Stimulated activated CD4-positive, alpha-beta T cell treated with anti-CD3 and anti-CD28 coated beads, Interleukin-1b, Interleukin-23, amount 100 ng/mL, for 48 hours (primary cell): ENCODE measurements around the gene CCDC91.
"Not testable (repeated sequence)": the region's sequence is repeated elsewhere in the genome, so short reads cannot be mapped to it uniquely, and the experiment has no call there.

ENCODE experiments used
- DNase-seq: peaks from one replicate; pipeline ENCODE4 v3.0.0-alpha.2; 2020

CCDC91 gene

GRCh38 chr12:28186500-28186899 is 3.8 kb upstream of the CCDC91 start:
- DNase-seq = no peak

DNA sequence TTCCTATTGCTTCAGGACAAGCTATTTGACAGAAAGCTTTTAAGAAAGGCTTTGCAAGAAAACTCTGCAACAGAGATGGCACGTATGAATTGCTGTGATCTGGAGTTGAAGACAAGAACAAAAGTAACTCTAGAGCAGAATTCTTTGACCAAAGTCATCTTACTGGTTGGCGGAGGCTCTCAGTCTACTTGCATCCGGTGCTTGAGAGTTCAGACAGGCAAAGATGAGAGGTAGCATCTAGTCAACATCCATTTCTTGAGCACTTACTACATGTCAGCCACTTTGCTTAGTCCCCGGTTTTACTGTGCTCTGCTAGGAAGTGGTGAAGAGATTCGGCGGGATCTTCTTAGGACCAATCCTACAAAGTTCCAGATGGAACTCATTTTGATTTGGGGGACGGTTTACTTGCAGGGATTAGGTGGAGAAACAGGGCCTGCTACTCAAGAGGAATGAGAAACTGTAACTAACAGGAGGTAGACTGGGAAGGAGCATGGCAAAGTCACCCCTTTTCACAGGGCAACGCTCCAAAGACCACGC is 404 bp upstream of the CCDC91 start:
- DNase-seq = no peak

- peak; percentile 37 for DNase-seq
Observed at GRCh38 chr12:28191051-28192048, 1.1 kb downstream of the CCDC91 start.

DNA sequence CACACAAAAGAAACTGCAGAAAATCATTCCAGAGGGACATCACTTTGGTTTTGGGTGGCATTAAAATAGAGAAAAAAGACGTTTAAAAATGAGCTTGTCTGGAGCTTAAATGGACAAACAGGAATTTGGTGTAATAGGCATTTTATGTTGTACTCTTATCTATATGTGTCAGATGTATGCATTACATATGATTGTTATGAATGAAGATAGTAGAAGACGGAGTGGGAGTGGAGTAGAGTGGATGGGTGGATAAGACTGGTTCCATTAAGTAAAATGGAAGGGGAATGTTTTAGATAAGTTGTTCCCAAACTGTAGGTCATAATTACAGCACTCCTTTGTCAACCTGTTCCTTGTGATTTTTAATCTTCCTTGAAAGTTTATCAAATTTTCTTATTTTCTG is 1.9 kb downstream of the CCDC91 start:
- DNase-seq = no peak

DNA sequence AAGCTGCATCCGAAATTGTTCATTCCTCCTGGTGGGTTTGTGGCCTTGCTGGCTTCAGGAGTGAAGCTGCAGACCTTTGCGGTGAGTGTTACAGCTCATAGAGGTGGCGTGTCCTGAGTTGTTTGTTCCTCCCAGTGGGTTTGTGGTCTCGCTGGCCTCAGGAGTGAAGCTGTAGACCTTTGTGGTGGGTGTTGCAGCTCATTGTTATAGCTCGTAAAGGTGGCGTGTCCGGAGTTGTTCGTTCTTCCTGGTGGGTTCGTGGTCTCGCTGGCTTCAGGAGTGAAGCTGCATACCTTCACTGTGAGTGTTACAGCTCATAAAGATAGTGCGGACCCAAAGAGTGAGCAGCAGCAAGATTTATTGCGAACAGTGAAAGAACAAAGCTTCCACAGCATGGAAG is 4.4 kb downstream of the CCDC91 start:
- not testable (repeated sequence) for DNase-seq

DNA sequence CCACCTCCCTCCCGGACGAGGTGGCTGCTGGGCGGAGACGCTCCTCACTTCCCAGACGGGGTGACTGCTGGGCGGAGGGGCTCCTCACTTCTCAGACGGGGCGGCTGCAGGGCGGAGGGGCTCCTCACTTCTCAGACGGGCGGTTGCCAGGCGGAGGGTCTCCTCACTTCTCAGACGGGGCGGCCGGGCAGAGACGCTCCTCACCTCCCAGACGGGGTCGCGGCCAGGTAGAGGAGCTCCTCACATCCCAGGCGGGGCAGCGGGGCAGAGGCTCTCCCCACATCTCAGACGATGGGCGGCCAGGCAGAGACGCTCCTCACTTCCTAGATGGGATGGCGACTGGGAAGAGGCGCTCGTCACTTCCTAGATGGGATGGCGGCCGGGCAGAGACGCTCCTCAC is 10.9 kb downstream of the CCDC91 start:
- not testable (repeated sequence) for DNase-seq

GRCh38 chr12:28202374-28203130 is 12.3 kb downstream of the CCDC91 start:
- DNase-seq = no peak

DNA sequence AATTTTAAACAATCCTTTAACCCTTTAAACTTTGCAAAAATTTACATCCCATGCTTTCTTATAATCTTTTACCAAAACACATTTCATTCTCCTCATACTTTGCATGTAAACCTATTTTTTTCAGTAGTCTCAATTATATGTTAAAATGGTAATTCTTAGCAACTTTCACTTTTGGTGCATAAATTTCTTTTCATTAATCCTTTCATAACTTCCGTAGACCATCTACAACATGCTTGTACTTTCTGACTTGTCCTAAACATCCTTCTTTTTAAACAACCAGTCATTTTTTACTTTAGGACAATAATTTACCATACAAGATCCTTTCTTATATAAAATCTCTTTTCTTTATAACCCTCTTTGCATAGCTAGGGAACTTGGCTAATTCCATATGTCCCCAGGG is 19.5 kb downstream of the CCDC91 start:
- no peak for DNase-seq

- DNase-seq = no peak
Observed at GRCh38 chr12:28212182-28212581, 21.9 kb downstream of the CCDC91 start.

DNA sequence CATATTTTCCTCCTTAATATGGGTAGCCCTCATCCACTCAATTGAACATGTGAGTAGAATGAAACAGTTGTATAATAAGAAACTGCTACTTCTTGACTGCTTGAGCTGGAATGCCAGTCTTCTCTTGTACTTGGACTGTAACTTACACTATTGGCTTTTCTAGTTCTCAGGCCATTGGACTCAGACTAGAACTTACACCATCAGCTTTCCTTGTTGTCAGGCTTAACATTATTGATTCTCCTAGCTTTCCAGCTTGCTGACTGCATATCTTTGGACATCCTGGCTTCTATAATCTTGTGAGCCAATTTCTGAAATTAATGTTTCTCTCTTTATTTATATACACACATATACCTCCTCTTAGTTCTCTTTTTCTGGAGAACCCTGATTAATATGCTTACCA is 24.8 kb downstream of the CCDC91 start:
- no peak for DNase-seq

DNA sequence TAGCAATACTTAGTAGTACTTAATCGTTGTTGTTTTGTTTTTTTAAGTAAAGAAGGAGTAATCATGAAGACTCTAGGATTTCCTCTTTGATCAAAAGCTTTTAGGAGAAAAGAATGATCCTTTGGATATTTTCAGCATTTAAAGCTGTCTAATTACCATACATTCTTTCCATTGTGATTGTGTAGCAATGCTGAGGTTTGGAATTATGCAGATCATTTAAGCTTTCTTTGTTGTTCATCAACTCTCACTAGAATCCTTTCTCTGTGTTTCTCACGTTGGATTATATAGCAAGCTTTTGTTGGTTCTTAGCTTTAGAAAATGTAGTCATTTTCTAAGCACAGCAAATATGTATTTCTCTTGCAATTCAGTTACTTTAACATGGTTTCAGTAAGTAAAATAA is 25.8 kb downstream of the CCDC91 start:
- DNase-seq = no peak

GRCh38 chr12:28217805-28218204 is 27.5 kb downstream of the CCDC91 start:
- DNase-seq = no peak

- no peak for DNase-seq
Observed at GRCh38 chr12:28218875-28219274, 28.6 kb downstream of the CCDC91 start.

GRCh38 chr12:28219827-28220226 is 29.6 kb downstream of the CCDC91 start:
- DNase-seq = no peak

DNA sequence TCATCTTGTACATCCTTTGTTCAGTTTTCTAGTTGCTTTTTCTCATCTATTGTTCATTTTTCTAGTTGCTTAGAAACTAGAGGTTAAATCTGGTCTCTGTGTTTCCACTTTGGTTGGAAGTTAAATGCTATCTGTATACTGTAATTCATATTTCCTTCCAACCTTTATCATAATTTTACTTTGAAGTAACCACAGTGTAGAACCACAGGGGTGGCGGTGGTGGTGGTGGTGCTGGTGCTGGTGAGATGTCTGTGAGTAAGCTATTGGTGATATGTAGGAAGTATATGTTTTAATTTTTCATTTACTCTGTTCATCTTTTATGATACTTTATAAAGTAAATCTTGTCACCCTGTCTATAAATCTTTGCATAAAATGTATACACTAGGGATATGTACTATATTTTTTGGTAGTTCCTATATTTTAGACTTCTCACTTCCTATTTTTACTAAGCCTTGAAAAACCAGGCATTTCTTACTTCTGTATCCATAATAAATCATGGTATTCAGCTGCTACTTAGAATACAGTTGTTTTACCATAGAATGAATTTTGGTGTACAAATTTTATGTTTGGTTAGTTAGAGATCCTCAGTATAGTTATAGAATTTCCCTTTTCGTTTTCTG is 31.9 kb downstream of the CCDC91 start:
- peak; percentile 74 for DNase-seq

- peak; percentile 2 for DNase-seq
Observed at GRCh38 chr12:28223025-28223554, 32.8 kb downstream of the CCDC91 start.

DNA sequence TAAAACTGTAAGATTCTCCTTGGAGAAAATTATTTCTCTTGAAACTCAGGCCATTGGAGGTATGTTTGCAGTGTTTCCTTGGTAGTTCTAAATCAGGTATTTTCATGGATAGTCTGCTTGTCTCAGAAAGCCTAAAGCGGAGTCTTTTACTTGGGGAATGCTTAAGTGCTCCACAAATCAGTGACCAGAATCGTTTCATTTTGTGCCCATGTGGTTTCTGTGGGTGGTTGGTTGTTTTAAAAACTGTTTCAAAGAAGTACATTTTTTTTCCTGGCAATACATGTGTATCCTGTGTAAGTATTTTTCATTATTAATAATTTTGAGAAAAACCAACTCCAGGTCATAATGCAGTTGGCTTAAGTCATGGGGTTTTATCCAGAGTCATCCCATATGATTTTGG is 33.6 kb downstream of the CCDC91 start:
- DNase-seq = no peak

DNA sequence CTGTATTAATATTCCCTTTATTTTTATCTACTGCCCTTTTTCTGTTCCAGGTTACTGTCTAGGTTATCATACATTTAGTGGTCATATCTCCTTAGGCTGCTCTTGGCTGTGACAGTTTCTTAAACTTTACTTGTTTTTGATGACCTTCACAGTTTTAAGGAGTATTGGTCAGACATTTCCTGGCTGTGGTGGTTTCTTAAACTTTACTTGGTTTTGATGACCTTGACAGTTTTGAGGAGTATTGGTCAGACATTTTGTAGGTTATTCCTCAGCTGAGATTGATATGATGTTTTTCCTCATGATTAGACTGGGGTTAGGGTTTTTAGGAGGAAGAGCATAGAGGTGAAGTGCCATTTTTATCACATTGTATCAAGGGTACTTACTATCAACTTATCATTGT is 36.4 kb downstream of the CCDC91 start:
- no peak for DNase-seq

GRCh38 chr12:28227251-28227650 is 37.0 kb downstream of the CCDC91 start:
- DNase-seq = no peak

DNA sequence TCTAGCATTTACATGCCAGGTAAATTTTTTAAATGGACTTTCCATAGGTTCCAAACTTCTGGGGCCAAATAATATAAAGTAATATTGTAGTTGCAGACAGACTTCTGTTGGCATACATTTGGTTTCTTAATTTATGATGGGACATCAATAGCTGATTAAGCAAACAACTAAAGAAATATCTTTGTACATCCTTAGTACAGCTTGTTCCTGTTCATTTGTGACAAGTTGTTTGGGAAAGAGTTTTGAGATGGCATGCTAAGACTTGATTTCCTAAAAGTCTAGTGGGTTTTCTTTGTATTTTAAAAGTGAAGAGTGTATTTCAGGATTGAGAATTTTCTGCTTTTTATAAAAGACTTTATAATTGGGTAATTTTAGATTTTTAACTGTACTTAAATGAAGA is 41.0 kb downstream of the CCDC91 start:
- no peak for DNase-seq

DNA sequence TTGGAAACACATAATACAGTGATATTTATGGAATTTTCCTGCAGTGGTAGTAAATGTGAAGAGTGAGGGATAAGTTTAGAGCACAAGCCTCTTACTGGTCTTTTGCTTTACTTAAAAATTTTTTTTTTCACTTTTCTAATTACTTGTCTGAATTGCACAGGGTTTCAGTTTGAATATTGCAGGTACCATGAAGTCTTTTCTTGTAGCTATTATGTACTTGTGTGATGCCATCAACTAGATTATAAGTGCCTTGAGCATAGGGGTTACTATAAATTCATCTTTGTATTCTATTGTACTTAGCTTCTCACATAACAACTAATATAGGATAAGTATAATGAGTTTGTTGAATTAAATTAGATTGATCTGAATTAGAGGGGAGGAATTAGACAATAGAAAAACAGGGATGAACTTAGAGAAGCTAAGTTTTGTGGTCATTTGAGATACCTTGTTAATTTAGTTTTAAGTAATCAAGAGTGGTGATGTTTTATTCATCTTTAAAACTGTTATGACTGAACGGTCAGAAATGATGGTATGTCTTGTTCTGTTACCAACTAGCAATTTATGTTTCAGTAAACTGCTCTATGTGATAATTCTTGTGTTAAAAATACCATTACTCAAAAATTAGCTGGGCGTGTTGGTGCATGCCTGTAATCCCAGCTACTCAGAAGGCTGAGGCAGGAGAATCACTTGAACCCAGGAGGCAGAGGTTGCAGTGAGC is 42.1 kb downstream of the CCDC91 start:
- DNase-seq = no peak

DNA sequence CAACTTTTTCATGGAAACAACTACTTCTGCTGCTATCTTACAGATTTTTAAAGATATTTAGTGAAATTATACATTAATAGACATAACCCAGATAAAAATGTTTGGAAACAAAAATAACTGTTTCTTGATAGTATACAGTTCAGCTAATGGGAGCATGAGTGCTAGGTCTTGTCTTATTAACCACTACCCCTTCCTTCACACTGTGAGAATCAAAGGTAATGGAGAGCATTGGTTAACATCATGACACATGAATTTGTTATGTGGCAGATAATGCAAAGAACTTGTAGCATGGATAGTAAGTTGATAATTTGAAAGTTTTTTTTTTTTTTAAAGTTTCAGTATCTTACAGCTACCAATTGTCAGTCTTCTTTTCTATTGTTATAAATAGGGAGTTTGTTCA is 44.2 kb downstream of the CCDC91 start:
- no peak for DNase-seq
